ENCODE data around the gene ZNF175. TPM values are rescaled to one million over a fixed set of nuclear protein-coding genes. Genes with fewer than 3 reads are reported as not detected.

Gene ZNF175
- total and polyA plus RNA-seq, 9 of the 15 experiments (the other 6 are each of a cell fraction or from before 2014, with no cell fraction given) = 3.7 to 37.9 (median 14.0) TPM

- TF ChIP-seq KAT7 (CRISPR knock-in tag; IDR thresholded peaks at IDR 0.05; ENCODE audit: borderline replicate concordance) (no peak), ZNF583 (CRISPR knock-in tag; IDR thresholded peaks at IDR 0.05) (peak; percentile 64), SP2 (IDR thresholded peaks at IDR 0.05; ENCODE audit: extremely low read depth, low read depth, low read length, poor library complexity, severe bottlenecking) (no peak), ZNF41 (CRISPR knock-in tag; conservative IDR thresholded peaks at IDR 0.05) (0 out of 2 replicates have a peak, but pooled peaks have one; percentile 47), ZNF785 (CRISPR knock-in tag; IDR thresholded peaks at IDR 0.05) (no peak), NUFIP1 (IDR thresholded peaks at IDR 0.05; ENCODE audit: partially characterized antibody) (no peak), GTF2A2 (tag; IDR thresholded peaks at IDR 0.05) (no peak), BHLHE40 (IDR thresholded peaks at IDR 0.05; ENCODE audit: low read length) (no peak), U2AF1 (optimal IDR thresholded peaks at IDR 0.05; ENCODE audit: low read depth, low read length) (no peak), SNIP1 (IDR thresholded peaks at IDR 0.05; ENCODE audit: low read depth) (no peak), MTF1 (CRISPR knock-in tag; IDR thresholded peaks at IDR 0.05; ENCODE audit: borderline replicate concordance) (no peak), RCOR1 (IDR thresholded peaks at IDR 0.05; ENCODE audit: borderline replicate concordance in 1 of 2, low read depth in 2 of 2, low read length in 2 of 2) (no peak), SMARCA4 (IDR thresholded peaks at IDR 0.05) (no peak), ZBTB49 (CRISPR knock-in tag; IDR thresholded peaks at IDR 0.05; ENCODE audit: borderline replicate concordance) (no peak), RBM39 (optimal IDR thresholded peaks at IDR 0.05; ENCODE audit: low read depth, low read length) (peak; percentile 59), VEZF1 (CRISPR knock-in tag; IDR thresholded peaks at IDR 0.05) (no peak), JUND (IDR thresholded peaks at IDR 0.05; ENCODE audit: borderline replicate concordance, low read depth, low read length) (no peak), JUND (tag; IDR thresholded peaks at IDR 0.05; ENCODE audit: borderline replicate concordance, low read depth, low read length) (no peak), ZBTB43 (CRISPR knock-in tag; IDR thresholded peaks at IDR 0.05) (no peak), ADNP (tag; IDR thresholded peaks at IDR 0.05) (no peak), THAP7 (CRISPR knock-in tag; IDR thresholded peaks at IDR 0.05) (0 out of 2 replicates have a peak, but pooled peaks have one; percentile 46), DIDO1 (tag; IDR thresholded peaks at IDR 0.05; ENCODE audit: low read depth) (no peak), CBX1 (IDR thresholded peaks at IDR 0.05; ENCODE audit: low read depth) (no peak), TFAP4 (CRISPR knock-in tag; IDR thresholded peaks at IDR 0.05; ENCODE audit: borderline replicate concordance) (no peak)
These were observed 22.2 kb upstream of the ZNF175 start (continued) for GRCh38 chr19:51548891-51549305.

All from K562 (cell line).